Prostate gland (tissue), 2 donors: Measurements from ENCODE around the gene NDUFA13.

Experiments used
- CTCF ChIP-seq, 4 experiments: fragments of 200-600 bp in 2 of 4; fragments of 450-650 bp in 2 of 4; sonication (generic) in 2 of 4; IDR thresholded peaks; 1 replicate in 3 of 4; 2 replicates in 1 of 4; pipeline ENCODE4 v1.5.1; 2016 to 2019; ENCODE audit warnings: antibody characterized with exemption in 4 of 4, mild to moderate bottlenecking in 2 of 4, moderate library complexity in 2 of 4
- POLR2A ChIP-seq: fragments of 450-650 bp; IDR thresholded peaks from one replicate; pipeline ENCODE4 v1.6.1; 2016; ENCODE audit warnings: antibody characterized with exemption, mild to moderate bottlenecking

- TF ChIP-seq CTCF (IDR thresholded peaks at IDR 0.05), result peak in 3 of 4 experiments; percentile 39 to 56 (median 52)
- no peak for TF ChIP-seq POLR2A
Measured at GRCh38 chr19:19554074-19555023, 38.3 kb downstream of the NDUFA13 start.
